ENCODE results near the gene FCF1.

FCF1 gene

DNA sequence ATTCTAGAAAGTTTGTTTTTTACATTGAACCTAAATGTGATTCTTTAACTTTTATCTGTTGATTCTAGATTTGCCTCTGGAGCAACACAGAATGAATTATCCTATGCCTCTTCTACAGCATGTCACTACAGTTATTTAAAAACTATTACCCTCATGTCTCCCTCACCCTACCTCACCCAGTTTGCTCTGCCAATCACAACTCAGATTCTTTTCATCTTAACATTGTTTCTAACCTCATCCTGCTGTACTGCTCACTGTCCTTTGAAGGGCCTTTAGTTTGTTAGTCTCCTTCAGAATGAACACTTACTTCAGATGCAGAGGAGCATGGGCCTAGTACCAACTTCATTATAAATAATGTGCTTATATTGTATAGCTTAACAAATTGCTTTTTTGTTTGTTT, 71.7 kb downstream of the FCF1 start:
- H3K36me3 ChIP-seq (ENCODE audit: control insufficient read depth, low read length): peaks cover 86% of the 10 kb centered on the region
- H3K4me3 ChIP-seq (ENCODE audit: low read length): no peak overlapping the region
- H3K27ac ChIP-seq (ENCODE audit: low read depth, low read length): no peak overlapping the region
- no peaks in the 10 kb centered on the region for H3K9me3 ChIP-seq (ENCODE audit: control insufficient read depth, insufficient read depth, low read length)
- H3K9me2 ChIP-seq (replicated peaks; ENCODE audit: control insufficient read depth, low read length): no peaks in the 10 kb centered on the region
- no peaks in the 10 kb centered on the region for H3K4me1 ChIP-seq (ENCODE audit: control insufficient read depth, low read length)
- no peak overlapping the region for H3K4me2 ChIP-seq (ENCODE audit: low read length)
- H3K79me2 ChIP-seq (ENCODE audit: control insufficient read depth, low read length): peaks cover 53% of the 10 kb centered on the region
- H3K27me3 ChIP-seq (ENCODE audit: control insufficient read depth, low read length): no peaks in the 10 kb centered on the region
- H3F3A ChIP-seq (ENCODE audit: control insufficient read depth, insufficient read depth): 0 out of 2 replicates have a peak, but pooled peaks cover 2% of the 10 kb centered on the region
- TF ChIP-seq, protein P1, sequence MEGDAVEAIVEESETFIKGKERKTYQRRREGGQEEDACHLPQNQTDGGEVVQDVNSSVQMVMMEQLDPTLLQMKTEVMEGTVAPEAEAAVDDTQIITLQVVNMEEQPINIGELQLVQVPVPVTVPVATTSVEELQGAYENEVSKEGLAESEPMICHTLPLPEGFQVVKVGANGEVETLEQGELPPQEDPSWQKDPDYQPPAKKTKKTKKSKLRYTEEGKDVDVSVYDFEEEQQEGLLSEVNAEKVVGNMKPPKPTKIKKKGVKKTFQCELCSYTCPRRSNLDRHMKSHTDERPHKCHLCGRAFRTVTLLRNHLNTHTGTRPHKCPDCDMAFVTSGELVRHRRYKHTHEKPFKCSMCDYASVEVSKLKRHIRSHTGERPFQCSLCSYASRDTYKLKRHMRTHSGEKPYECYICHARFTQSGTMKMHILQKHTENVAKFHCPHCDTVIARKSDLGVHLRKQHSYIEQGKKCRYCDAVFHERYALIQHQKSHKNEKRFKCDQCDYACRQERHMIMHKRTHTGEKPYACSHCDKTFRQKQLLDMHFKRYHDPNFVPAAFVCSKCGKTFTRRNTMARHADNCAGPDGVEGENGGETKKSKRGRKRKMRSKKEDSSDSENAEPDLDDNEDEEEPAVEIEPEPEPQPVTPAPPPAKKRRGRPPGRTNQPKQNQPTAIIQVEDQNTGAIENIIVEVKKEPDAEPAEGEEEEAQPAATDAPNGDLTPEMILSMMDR (IDR thresholded peaks at IDR 0.05; ENCODE audit: low read depth, low read length, poor library complexity, severe bottlenecking): no peak
- no peak for TF ChIP-seq EZH2phosphoT487 (IDR thresholded peaks at IDR 0.05; ENCODE audit: borderline replicate concordance, low read length)
- no peaks in the 10 kb centered on the region for H4K20me1 ChIP-seq (ENCODE audit: control insufficient read depth, insufficient read depth, low read depth, low read length)

DNA sequence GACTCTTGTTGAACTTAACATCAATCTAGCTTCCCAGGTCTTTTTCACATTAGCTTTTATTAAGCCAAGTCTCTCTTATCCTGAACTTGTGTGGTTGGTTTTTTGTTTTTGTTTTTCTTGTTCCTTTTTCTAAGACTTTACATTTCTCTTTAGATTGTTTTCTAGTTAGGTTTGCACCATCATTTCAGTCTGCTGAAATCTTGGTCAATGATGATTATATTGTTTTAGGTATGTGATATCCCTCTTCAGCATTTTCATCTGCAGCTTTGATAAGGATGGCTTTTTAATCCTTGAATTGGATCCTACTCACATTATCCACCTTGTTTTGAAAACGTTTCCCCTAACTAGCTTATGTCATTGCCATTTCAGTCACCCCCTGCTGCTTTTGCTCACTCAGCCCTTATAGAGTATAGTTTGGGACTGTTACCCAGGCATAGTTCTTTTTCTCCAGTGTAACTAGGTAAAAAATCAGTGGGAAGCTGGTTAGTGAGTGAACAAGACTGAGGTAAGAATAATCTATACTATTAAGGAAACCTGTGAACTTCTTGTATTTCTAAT, 72.2 kb downstream of the FCF1 start:
- Histone ChIP-seq H3F3A (ENCODE audit: control insufficient read depth, insufficient read depth) (0 out of 2 replicates have a peak, but pooled peaks cover 2% of the 10 kb centered on the region), H3K9me3 (ENCODE audit: control insufficient read depth, insufficient read depth, low read length) (no peaks in the 10 kb centered on the region), H3K4me3 (ENCODE audit: low read length) (no peak overlapping the region), H3K9me2 (replicated peaks; ENCODE audit: control insufficient read depth, low read length) (no peaks in the 10 kb centered on the region), H4K20me1 (ENCODE audit: control insufficient read depth, insufficient read depth, low read depth, low read length) (no peaks in the 10 kb centered on the region), H3K27ac (ENCODE audit: low read depth, low read length) (no peak overlapping the region), H3K4me1 (ENCODE audit: control insufficient read depth, low read length) (no peaks in the 10 kb centered on the region), H3K27me3 (ENCODE audit: control insufficient read depth, low read length) (no peaks in the 10 kb centered on the region), H3K4me2 (ENCODE audit: low read length) (no peak overlapping the region), H3K36me3 (ENCODE audit: control insufficient read depth, low read length) (peaks cover 86% of the 10 kb centered on the region), H3K79me2 (ENCODE audit: control insufficient read depth, low read length) (peaks cover 58% of the 10 kb centered on the region)
- TF ChIP-seq, protein P1 (IDR thresholded peaks at IDR 0.05; ENCODE audit: low read depth, low read length, poor library complexity, severe bottlenecking): no peak
- TF ChIP-seq EZH2phosphoT487 (IDR thresholded peaks at IDR 0.05; ENCODE audit: borderline replicate concordance, low read length): no peak

GRCh38 chr14:74786796-74787315, 73.9 kb downstream of the FCF1 start:
- Histone ChIP-seq H3K27me3 (ENCODE audit: control insufficient read depth, low read length) (no peaks in the 10 kb centered on the region), H4K20me1 (ENCODE audit: control insufficient read depth, insufficient read depth, low read depth, low read length) (no peaks in the 10 kb centered on the region), H3K4me3 (ENCODE audit: low read length) (no peak overlapping the region), H3K27ac (ENCODE audit: low read depth, low read length) (no peak overlapping the region), H3K36me3 (ENCODE audit: control insufficient read depth, low read length) (peaks cover 83% of the 10 kb centered on the region), H3K79me2 (ENCODE audit: control insufficient read depth, low read length) (peaks cover 72% of the 10 kb centered on the region), H3F3A (ENCODE audit: control insufficient read depth, insufficient read depth) (0 out of 2 replicates have a peak, but pooled peaks cover 2% of the 10 kb centered on the region), H3K9me3 (ENCODE audit: control insufficient read depth, insufficient read depth, low read length) (0 out of 2 replicates have a peak, but pooled peaks cover 4% of the 10 kb centered on the region), H3K4me2 (ENCODE audit: low read length) (no peak overlapping the region), H3K4me1 (ENCODE audit: control insufficient read depth, low read length) (peaks cover 7% of the 10 kb centered on the region), H3K9me2 (replicated peaks; ENCODE audit: control insufficient read depth, low read length) (no peaks in the 10 kb centered on the region)
- TF ChIP-seq, protein P1 (IDR thresholded peaks at IDR 0.05; ENCODE audit: low read depth, low read length, poor library complexity, severe bottlenecking): no peak
- TF ChIP-seq EZH2phosphoT487 (IDR thresholded peaks at IDR 0.05; ENCODE audit: borderline replicate concordance, low read length): no peak

Data from DOHH2 (cell line).